Psoas muscle (tissue), 8 donors: ENCODE results near the gene DENND1B. TPM values are rescaled to one million over a fixed set of nuclear protein-coding genes. Genes with fewer than 3 reads are reported as not detected.

ENCODE experiments used
- ATAC-seq, 4 donors: fragments of 200-7000 bp; cut with Tn5 transposase; one replicate each; pipeline ENCODE4 v1.9.1; 2020; ENCODE audit warnings: moderate library complexity in 3 of 4, mild to moderate bottlenecking in 2 of 4
- DNase-seq, 2 donors: peaks; one replicate each; pipeline ENCODE4 v3.0.0-alpha.2; 2020
- H3K27ac ChIP-seq: fragments of 200-600 bp; one replicate; pipeline ENCODE4 v1.8.0; 2022
- H3K27me3 ChIP-seq, 3 donors: fragments of 200-600 bp in 1 of 3; one replicate each; pipeline versions ENCODE4 v1.6.1 to v1.8.0; 2013 to 2022; ENCODE audit warnings: low read length in 2 of 3, mild to moderate bottlenecking in 2 of 3, moderate library complexity in 1 of 3; ENCODE audit not compliant: insufficient read depth in 3 of 3
- H3K36me3 ChIP-seq, 2 donors: fragments of 200-600 bp in 1 of 2; one replicate each; pipeline versions ENCODE4 v1.6.1 to v1.8.0; 2013 to 2022; ENCODE audit warnings: low read depth in 1 of 2, mild to moderate bottlenecking in 1 of 2, moderate library complexity in 1 of 2; ENCODE audit not compliant: insufficient read depth in 1 of 2
- H3K4me1 ChIP-seq: fragments of 200-600 bp; one replicate; pipeline ENCODE4 v1.8.0; 2022
- H3K4me3 ChIP-seq: fragments of 200-600 bp; one replicate; pipeline ENCODE4 v1.8.0; 2022; ENCODE audit warnings: mild to moderate bottlenecking
- H3K9me3 ChIP-seq: fragments of 200-600 bp; one replicate; pipeline ENCODE4 v1.8.0; 2022
- WGBS, 3 donors: extraction: QIAGEN DNeasy Blood & Tissue Kit; methylation state at CpG; one replicate each; pipeline versions ENCODE4 v1.1.6 to v1.1.7; 2013; 5-methylcytosine and 5-hydroxymethylcytosine counted together
- intact Hi-C, 2 donors: fragments of 100-400 bp; cut with DNase I; formaldehyde crosslinking; loops; one replicate each; pipeline versions ENCODE4 v1.11.0 to v1.14.2; 2022
- polyA plus RNA-seq, 3 donors: library from polyadenylated mRNA; stranded (reverse); fragments of 200-250 nt; gene quantifications; one replicate each; pipeline ENCODE4 v1.2.3, GENCODE V29; 2013
- total RNA-seq, 4 donors: library from RNA; stranded (reverse); fragmentation: NEBNext Ultra II Directional in 2 of 4; extraction: Animal tissue kit (Norgen Biotek cat#: 25700) in 2 of 4; gene quantifications; one replicate each; pipeline versions ENCODE4 v1.2.1 to v1.2.4, GENCODE V29; 2021 to 2023
- TF ChIP-seq, protein P1 (sequence below): fragments of 200-600 bp; IDR thresholded peaks from one replicate; pipeline ENCODE4 v1.8.0; 2022; ENCODE audit warnings: antibody characterized with exemption
- donor health status: healthy with polysubstance abuse.
- donor health status: DM: no; HTN: no; CAD: no; lungs with moderate emphysema.
- donor health status: Bipolar disorder and iron deficiency.
- donor health status: healthy.
- donor health status: DM: yes; HTN: yes; CAD: no.
- donor health status: DM: no; HTN: no; CAD: no.
- donor health status: DM: no; HTN: no; CAD: no.
- donor health status: DM: yes; HTN: yes; CAD: no.

DENND1B gene
- total and polyA plus RNA-seq, 7 donors: 1.4 to 11.5 (median 6.2) TPM

DNA sequence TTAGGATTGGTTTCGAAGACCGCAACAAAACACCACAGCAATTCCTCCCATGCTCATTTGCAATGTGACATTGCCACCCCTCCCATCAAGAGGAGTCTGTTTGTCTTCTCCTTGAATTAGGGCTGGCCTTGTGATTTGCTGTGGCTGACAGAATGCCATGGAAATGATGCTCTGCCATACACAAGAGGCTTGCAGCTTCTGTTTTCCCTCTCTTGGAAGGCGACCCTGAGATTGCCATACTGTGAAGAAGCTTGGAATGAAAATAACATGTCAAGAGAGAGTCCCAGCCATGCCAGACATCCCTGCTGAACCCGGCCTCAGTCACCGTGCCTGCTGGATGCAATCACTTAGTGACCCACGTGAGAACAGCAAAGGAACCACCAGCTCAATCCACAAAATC is 294.8 kb downstream of the DENND1B start:
- H3K4me3 ChIP-seq: no peak overlapping the region
- H3K36me3 ChIP-seq: no peaks in the 10 kb centered on the region
- ATAC-seq: no peak
- no peaks in the 10 kb centered on the region for H3K4me1 ChIP-seq
- no peaks in the 10 kb centered on the region for H3K9me3 ChIP-seq
- no peak overlapping the region for H3K27ac ChIP-seq
- WGBS, 3 donors: 62 to 79% (median 74%) methylated on average over 6 of the region's 6 CpGs
- no peaks in the 10 kb centered on the region for H3K27me3 ChIP-seq
- TF ChIP-seq, protein P1, sequence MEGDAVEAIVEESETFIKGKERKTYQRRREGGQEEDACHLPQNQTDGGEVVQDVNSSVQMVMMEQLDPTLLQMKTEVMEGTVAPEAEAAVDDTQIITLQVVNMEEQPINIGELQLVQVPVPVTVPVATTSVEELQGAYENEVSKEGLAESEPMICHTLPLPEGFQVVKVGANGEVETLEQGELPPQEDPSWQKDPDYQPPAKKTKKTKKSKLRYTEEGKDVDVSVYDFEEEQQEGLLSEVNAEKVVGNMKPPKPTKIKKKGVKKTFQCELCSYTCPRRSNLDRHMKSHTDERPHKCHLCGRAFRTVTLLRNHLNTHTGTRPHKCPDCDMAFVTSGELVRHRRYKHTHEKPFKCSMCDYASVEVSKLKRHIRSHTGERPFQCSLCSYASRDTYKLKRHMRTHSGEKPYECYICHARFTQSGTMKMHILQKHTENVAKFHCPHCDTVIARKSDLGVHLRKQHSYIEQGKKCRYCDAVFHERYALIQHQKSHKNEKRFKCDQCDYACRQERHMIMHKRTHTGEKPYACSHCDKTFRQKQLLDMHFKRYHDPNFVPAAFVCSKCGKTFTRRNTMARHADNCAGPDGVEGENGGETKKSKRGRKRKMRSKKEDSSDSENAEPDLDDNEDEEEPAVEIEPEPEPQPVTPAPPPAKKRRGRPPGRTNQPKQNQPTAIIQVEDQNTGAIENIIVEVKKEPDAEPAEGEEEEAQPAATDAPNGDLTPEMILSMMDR: no peak
- intact Hi-C loops: no loop called here
- no peak for DNase-seq

DNA sequence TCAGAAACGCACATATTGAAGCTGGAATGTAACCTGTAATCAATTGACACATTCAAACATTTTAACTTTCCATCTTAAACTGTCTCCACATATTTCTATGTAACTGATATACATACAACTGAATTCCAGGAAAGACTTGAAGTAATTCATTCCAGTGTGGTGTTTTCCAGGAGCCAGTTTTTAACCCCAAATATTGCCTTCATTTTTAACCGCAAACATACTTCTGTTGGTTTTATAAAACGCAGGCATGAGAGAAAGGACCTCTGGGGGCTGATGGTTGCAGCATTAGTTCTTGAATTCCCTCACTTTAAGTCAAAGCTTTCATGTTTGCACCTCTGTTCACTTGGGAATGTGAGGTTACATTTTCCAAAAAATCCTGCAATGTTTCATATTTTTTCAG is 303.1 kb downstream of the DENND1B start:
- Histone ChIP-seq H3K27ac (no peak overlapping the region), H3K36me3 (no peaks in the 10 kb centered on the region), H3K9me3 (no peaks in the 10 kb centered on the region), H3K4me3 (no peak overlapping the region), H3K27me3 (no peaks in the 10 kb centered on the region), H3K4me1 (no peaks in the 10 kb centered on the region)
- ATAC-seq (no peak), DNase-seq (no peak)
- 79 to 87% (median 85%) methylated on average over 3 of the region's 3 CpGs for WGBS, 3 donors
- TF ChIP-seq, protein P1: no peak
- intact Hi-C loops: no loop called here

GRCh38 chr1:197471248-197471985 is 303.9 kb downstream of the DENND1B start:
- ATAC-seq (no peak), DNase-seq (no peak)
- 34 to 37% (median 35%) methylated on average over 9 of the region's 9 CpGs for WGBS, 3 donors
- H3K9me3 ChIP-seq: no peaks in the 10 kb centered on the region
- H3K4me1 ChIP-seq: no peaks in the 10 kb centered on the region
- no peaks in the 10 kb centered on the region for H3K36me3 ChIP-seq
- TF ChIP-seq, protein P1: no peak
- H3K27ac ChIP-seq: no peak overlapping the region
- intact Hi-C loops: no loop called here
- no peaks in the 10 kb centered on the region for H3K27me3 ChIP-seq
- H3K4me3 ChIP-seq: no peak overlapping the region

DNA sequence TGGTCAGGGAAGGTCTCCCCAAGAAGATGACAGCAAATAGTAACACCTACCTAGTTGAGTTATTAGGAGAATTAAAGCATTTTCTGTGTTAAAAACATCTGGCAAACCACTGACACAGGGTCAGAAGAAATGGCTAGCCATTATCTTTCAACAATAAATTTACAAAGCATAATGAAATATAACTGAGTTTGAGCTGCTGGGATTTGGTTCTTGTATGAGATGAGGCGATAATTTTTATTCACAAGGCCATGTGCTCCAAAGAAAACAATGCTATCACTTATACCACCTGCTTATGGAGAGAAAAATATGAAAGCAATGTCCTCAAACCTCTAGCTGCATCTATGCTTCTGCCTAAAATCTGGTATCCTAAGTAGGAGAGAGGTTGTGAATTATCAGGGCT is 304.9 kb downstream of the DENND1B start:
- H3K36me3 ChIP-seq: no peaks in the 10 kb centered on the region
- H3K27me3 ChIP-seq: no peaks in the 10 kb centered on the region
- H3K4me1 ChIP-seq: no peaks in the 10 kb centered on the region
- H3K4me3 ChIP-seq: no peak overlapping the region
- DNase-seq: no peak
- no peaks in the 10 kb centered on the region for H3K9me3 ChIP-seq
- no peak overlapping the region for H3K27ac ChIP-seq
- intact Hi-C loops: no loop called here
- TF ChIP-seq, protein P1: no peak
- 78 to 95% (median 91%) methylated on average over 1 of the region's 1 CpG for WGBS, 3 donors
- ATAC-seq: no peak
